ENCODE results near the gene CGB5.
"Not testable (repeated sequence)": the region's sequence is repeated elsewhere in the genome, so short reads cannot be mapped to it uniquely, and the experiment has no call there.

DNA sequence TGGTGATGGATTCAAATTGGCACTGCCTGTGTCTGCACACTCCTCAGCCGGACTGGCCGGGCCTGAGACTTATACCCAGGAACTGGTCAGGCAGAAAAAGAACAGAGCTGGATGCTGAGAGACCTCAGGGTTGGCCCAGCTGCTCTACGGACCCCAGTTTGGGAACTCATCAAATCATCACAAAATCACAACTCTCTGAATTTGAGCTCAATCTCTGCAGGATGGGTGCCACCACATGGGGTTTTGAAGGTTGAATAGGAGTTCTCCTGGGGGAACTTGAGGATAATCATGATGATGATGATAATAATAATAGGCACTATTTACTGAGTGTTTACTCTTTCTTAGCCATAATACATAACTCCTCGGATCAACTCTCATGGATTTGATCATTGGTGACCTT lies 982 bp upstream of the CGB5 start:
- TF ChIP-seq, protein P1, sequence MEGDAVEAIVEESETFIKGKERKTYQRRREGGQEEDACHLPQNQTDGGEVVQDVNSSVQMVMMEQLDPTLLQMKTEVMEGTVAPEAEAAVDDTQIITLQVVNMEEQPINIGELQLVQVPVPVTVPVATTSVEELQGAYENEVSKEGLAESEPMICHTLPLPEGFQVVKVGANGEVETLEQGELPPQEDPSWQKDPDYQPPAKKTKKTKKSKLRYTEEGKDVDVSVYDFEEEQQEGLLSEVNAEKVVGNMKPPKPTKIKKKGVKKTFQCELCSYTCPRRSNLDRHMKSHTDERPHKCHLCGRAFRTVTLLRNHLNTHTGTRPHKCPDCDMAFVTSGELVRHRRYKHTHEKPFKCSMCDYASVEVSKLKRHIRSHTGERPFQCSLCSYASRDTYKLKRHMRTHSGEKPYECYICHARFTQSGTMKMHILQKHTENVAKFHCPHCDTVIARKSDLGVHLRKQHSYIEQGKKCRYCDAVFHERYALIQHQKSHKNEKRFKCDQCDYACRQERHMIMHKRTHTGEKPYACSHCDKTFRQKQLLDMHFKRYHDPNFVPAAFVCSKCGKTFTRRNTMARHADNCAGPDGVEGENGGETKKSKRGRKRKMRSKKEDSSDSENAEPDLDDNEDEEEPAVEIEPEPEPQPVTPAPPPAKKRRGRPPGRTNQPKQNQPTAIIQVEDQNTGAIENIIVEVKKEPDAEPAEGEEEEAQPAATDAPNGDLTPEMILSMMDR (IDR thresholded peaks at IDR 0.05), result not testable (repeated sequence)
- TF ChIP-seq POLR2AphosphoS5, POLR2A, EP300 (IDR thresholded peaks at IDR 0.05): not testable (repeated sequence)

Measured in stomach (tissue), 4 donors.